BJ (cell line): ENCODE data around the gene NTN3. TPM values are rescaled to one million over a fixed set of nuclear protein-coding genes. Genes with fewer than 3 reads are reported as not detected.

ENCODE experiments used
- CTCF ChIA-PET: fragments of 350-600 bp; formaldehyde crosslinking; extraction: SDS; loops from one replicate; lab custom pipeline; 2021; ENCODE audit warnings: antibody characterized with exemption, inconsistent platforms; lab: Yijun Ruan, JAX
- POLR2A ChIA-PET: fragments of 300-600 bp; sonication (Branson Sonifier 250); formaldehyde crosslinking; extraction: SDS; loops from one replicate; lab custom pipeline; 2021; ENCODE audit warnings: antibody characterized with exemption; lab: Charles Lee
- DNase-seq: peaks from one replicate; pipeline ENCODE4 v3.0.0-alpha.2; 2011; ENCODE audit warnings: low read depth
- H3K27me3 ChIP-seq: 2 replicates; pipeline ENCODE4 v1.6.0; 2011; ENCODE audit warnings: low read length; ENCODE audit not compliant: control insufficient read depth, insufficient read depth
- H3K36me3 ChIP-seq: 2 replicates; pipeline ENCODE4 v1.5.1; 2011; ENCODE audit warnings: low read length; ENCODE audit not compliant: control insufficient read depth, insufficient read depth
- H3K4me3 ChIP-seq: 2 replicates; pipeline ENCODE4 v1.5.1; 2011; ENCODE audit warnings: low read depth, mild to moderate bottlenecking, control low read depth, low read length
- polyA plus RNA-seq: library from polyadenylated mRNA; depleted of rRNA; stranded (reverse); fragments of >200 nt; gene quantifications from 2 replicates; pipeline ENCODE4 v1.2.3, GENCODE V29; 2011
- TF ChIP-seq, protein P1 (sequence below): IDR thresholded peaks from 2 replicates; pipeline ENCODE4 v1.5.1; 2011; ENCODE audit warnings: low read depth, mild to moderate bottlenecking, control low read depth, inconsistent platforms, low read length, moderate library complexity; ENCODE audit not compliant: insufficient read depth

Gene NTN3
- polyA plus RNA-seq, 1 experiment: 0.09 TPM

- H3K4me3 ChIP-seq: no peak overlapping the region
- ChIA-PET CTCF (no interaction called here), POLR2A (no interaction called here)
- TF ChIP-seq, protein P1, sequence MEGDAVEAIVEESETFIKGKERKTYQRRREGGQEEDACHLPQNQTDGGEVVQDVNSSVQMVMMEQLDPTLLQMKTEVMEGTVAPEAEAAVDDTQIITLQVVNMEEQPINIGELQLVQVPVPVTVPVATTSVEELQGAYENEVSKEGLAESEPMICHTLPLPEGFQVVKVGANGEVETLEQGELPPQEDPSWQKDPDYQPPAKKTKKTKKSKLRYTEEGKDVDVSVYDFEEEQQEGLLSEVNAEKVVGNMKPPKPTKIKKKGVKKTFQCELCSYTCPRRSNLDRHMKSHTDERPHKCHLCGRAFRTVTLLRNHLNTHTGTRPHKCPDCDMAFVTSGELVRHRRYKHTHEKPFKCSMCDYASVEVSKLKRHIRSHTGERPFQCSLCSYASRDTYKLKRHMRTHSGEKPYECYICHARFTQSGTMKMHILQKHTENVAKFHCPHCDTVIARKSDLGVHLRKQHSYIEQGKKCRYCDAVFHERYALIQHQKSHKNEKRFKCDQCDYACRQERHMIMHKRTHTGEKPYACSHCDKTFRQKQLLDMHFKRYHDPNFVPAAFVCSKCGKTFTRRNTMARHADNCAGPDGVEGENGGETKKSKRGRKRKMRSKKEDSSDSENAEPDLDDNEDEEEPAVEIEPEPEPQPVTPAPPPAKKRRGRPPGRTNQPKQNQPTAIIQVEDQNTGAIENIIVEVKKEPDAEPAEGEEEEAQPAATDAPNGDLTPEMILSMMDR: no peak
- peaks cover 22% of the 10 kb centered on the region for H3K36me3 ChIP-seq
- no peaks in the 10 kb centered on the region for H3K27me3 ChIP-seq
- no peak for DNase-seq
These were observed 19.2 kb upstream of the NTN3 start for GRCh38 chr16:2451851-2452320.

DNA sequence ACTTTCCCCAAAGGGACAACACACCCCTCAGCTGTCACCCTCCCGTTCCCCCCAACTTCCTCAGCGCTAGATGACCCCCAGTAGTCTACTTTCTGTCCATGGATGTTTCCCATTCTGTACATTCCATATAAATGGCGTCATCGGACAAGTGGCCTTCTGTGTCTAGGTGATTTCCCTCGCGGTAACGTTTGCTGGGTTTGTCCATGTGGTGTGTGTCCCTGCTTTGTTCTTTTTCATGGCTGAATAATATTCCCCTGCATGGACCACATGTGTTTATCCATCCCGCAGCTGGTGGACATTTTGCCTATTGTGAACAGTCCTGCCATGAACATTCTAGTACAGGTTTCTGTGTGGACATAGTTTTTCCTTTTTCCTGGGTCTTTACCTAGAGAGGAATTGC, 18.4 kb upstream of the NTN3 start:
- ChIA-PET CTCF (interaction anchor here (0.7 kb wide), 1 partner anchor 113 kb away, joined by 3 read pairs; no protein-coding TSS in a partner anchor), POLR2A (interaction anchor here (0.5 kb wide), 1 partner anchor 12 kb away, joined by 7 read pairs; no protein-coding TSS in a partner anchor)
- Histone ChIP-seq H3K27me3 (no peaks in the 10 kb centered on the region), H3K36me3 (peaks cover 23% of the 10 kb centered on the region), H3K4me3 (no peak overlapping the region)
- no peak for DNase-seq
- TF ChIP-seq, protein P1: no peak

GRCh38 chr16:2455081-2455845, 15.8 kb upstream of the NTN3 start:
- CTCF ChIA-PET: interaction anchor here (0.6 to 0.7 kb wide), 2 partner anchors 46 to 115 kb away, joined by 3 read pairs; no protein-coding TSS in a partner anchor
- no peak for DNase-seq
- Histone ChIP-seq H3K36me3 (peaks cover 18% of the 10 kb centered on the region), H3K4me3 (no peak overlapping the region), H3K27me3 (no peaks in the 10 kb centered on the region)
- POLR2A ChIA-PET: no interaction called here
- TF ChIP-seq, protein P1: no peak

DNA sequence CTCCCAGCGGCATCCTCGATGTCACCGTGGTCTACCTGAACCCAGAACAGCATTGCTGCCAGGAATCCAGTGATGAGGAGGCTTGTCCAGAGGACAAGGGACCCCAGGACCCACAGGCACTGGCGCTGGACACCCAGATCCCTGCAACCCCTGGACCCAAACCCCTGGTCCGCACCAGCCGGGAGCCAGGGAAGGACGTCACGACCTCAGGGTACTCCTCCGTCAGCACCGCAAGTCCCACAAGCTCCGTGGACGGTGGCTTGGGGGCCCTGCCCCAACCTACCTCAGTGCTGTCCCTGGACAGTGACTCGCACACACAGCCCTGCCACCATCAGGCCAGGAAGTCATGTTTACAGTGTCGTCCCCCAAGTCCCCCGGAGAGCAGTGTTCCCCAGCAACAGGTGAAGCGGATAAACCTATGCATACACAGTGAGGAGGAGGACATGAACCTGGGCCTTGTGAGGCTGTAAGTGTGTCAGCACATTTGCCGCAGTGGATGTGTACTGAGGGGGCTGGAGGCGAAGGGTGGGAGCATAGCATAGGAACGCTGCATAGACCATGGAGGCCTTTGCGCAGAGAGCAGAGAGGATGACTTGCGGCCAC, 14.4 kb upstream of the NTN3 start:
- H3K36me3 ChIP-seq: peaks cover 18% of the 10 kb centered on the region
- H3K27me3 ChIP-seq: no peaks in the 10 kb centered on the region
- POLR2A ChIA-PET: no interaction called here
- no peak overlapping the region for H3K4me3 ChIP-seq
- DNase-seq: no peak
- TF ChIP-seq, protein P1: no peak
- CTCF ChIA-PET: no interaction called here

- ChIA-PET POLR2A (no interaction called here), CTCF (no interaction called here)
- H3K36me3 ChIP-seq: peaks cover 15% of the 10 kb centered on the region
- H3K4me3 ChIP-seq: no peak overlapping the region
- TF ChIP-seq, protein P1: no peak
- no peaks in the 10 kb centered on the region for H3K27me3 ChIP-seq
- no peak for DNase-seq
These were observed 13.8 kb upstream of the NTN3 start for GRCh38 chr16:2457267-2457666.
